Measurements from ENCODE around the gene JAG2. TPM values are rescaled to one million over a fixed set of nuclear protein-coding genes. Genes with fewer than 3 reads are reported as not detected.

Gene JAG2
- polyA plus RNA-seq, 1 experiment, result 0.22 TPM

DNA sequence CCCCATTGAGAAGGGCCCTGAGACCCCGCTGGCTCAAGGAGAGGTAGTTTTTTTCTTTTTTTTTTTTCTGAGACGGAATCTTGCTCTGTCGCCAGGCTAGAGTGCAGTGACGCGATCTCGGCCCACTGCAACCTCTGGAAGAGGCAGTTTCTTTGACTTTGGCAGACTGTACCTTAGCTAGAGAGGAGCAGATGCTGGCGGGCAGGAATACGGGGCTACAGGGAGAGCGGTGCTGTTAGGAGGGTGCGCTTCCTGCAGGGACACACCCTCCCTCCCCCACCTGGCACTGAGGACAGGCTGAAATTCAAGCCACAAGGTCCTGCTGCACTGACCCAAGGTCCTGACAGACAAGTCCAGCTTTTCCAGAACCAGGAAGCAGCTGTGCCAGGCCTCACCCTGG, 44.8 kb upstream of the JAG2 start:
- no peak overlapping the region for H3K27ac ChIP-seq (ENCODE audit: low read depth, low read length)
- TF ChIP-seq, protein P1, sequence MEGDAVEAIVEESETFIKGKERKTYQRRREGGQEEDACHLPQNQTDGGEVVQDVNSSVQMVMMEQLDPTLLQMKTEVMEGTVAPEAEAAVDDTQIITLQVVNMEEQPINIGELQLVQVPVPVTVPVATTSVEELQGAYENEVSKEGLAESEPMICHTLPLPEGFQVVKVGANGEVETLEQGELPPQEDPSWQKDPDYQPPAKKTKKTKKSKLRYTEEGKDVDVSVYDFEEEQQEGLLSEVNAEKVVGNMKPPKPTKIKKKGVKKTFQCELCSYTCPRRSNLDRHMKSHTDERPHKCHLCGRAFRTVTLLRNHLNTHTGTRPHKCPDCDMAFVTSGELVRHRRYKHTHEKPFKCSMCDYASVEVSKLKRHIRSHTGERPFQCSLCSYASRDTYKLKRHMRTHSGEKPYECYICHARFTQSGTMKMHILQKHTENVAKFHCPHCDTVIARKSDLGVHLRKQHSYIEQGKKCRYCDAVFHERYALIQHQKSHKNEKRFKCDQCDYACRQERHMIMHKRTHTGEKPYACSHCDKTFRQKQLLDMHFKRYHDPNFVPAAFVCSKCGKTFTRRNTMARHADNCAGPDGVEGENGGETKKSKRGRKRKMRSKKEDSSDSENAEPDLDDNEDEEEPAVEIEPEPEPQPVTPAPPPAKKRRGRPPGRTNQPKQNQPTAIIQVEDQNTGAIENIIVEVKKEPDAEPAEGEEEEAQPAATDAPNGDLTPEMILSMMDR (IDR thresholded peaks at IDR 0.05; ENCODE audit: low read depth, low read length), result no peak

DNA sequence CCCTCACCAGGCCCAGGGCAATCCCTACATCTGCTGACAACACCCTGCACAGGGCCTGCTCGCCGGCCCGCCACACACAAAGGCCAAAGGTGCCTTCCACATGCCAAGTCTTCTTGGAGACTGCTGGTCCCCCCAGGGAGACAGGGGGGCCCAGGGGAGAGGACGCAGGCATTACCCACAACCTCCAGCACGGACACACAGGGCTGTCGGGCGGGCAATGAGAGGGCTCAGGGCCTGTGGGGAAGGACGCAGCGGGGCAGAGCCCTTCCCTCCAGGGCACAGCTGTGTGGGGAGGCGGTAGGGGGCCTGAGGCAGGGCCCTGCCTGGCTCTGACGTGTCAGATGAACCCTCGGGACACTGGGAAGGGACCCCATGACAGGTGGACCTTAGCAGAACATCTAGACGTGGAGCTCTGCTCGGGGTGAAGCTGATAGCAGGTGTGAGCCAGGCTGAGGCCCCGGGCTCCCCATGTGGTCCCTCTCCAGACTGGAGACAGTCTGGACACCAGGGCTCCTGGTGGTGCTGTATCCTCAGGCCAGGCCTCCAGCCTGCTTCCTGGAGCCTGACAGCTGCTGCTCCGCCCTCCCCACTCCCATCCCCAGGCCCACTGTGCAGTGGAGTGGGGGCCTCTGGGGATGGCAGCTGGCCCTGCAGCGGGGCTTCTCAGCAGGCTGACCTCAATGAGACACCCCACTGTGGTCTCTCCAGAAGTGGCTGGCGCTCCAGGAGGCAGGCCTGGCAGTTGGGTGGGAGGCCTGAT, 44.1 kb upstream of the JAG2 start:
- Histone ChIP-seq H3K4me3 (ENCODE audit: low read depth, low read length) (no peak overlapping the region), H3K27ac (ENCODE audit: low read depth, low read length) (no peak overlapping the region), H3K27me3 (ENCODE audit: control insufficient read depth, insufficient read depth, low read length) (no peaks in the 10 kb centered on the region), H3K9me3 (ENCODE audit: control insufficient read depth, insufficient read depth, low read length) (peaks cover 3% of the 10 kb centered on the region; the same call in 1 of the 2 replicates)
- POLR2A ChIA-PET, result interaction anchor here (1.1 kb wide), 1 partner anchor 35 kb away, joined by 4 read pairs; the partner anchor contains the start of gene BTBD6
- TF ChIP-seq, protein P1 (IDR thresholded peaks at IDR 0.05; ENCODE audit: low read depth, low read length), result no peak
- DNase-seq (ENCODE audit: low read depth, low spot score), result no peak
- CTCF ChIA-PET, result no interaction called here

More for the DNA sequence above, 44.8 kb upstream of the JAG2 start:
- no peak overlapping the region for H3K4me3 ChIP-seq (ENCODE audit: low read depth, low read length)
- H3K27me3 ChIP-seq (ENCODE audit: control insufficient read depth, insufficient read depth, low read length), result no peaks in the 10 kb centered on the region
- no peak for DNase-seq (ENCODE audit: low read depth, low spot score)
- peaks cover 3% of the 10 kb centered on the region; the same call in 1 of the 2 replicates for H3K9me3 ChIP-seq (ENCODE audit: control insufficient read depth, insufficient read depth, low read length)
- ChIA-PET CTCF (no interaction called here), POLR2A (interaction anchor here (1.1 kb wide), 1 partner anchor 35 kb away, joined by 4 read pairs; the partner anchor contains the start of gene BTBD6)

DNA sequence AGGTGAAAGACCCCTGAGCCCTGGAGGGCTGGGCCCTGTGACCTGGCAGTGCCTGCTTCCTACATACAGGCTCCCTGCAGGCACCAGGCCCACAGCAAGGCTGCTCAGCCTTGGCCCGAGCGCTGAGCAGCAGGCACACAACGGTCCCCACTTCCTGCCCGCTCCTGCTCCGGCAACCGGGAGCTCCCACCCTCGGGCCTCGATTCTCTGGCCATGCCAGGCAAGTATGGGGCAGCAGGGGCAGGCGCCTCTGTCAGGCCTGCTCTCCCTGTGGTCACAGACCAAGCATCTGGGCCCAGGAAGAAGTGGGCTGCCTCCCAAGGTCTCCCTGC, 43.1 kb upstream of the JAG2 start:
- Histone ChIP-seq H3K27me3 (ENCODE audit: control insufficient read depth, insufficient read depth, low read length) (no peaks in the 10 kb centered on the region), H3K4me3 (ENCODE audit: low read depth, low read length) (no peak overlapping the region), H3K9me3 (ENCODE audit: control insufficient read depth, insufficient read depth, low read length) (peaks cover 3% of the 10 kb centered on the region; the same call in 1 of the 2 replicates), H3K27ac (ENCODE audit: low read depth, low read length) (no peak overlapping the region)
- no peak for DNase-seq (ENCODE audit: low read depth, low spot score)
- TF ChIP-seq, protein P1 (IDR thresholded peaks at IDR 0.05; ENCODE audit: low read depth, low read length), result no peak
- ChIA-PET POLR2A (no interaction called here), CTCF (interaction anchor here (1.0 kb wide), 1 partner anchor 9 kb away, joined by 3 read pairs; no protein-coding TSS in a partner anchor)

DNA sequence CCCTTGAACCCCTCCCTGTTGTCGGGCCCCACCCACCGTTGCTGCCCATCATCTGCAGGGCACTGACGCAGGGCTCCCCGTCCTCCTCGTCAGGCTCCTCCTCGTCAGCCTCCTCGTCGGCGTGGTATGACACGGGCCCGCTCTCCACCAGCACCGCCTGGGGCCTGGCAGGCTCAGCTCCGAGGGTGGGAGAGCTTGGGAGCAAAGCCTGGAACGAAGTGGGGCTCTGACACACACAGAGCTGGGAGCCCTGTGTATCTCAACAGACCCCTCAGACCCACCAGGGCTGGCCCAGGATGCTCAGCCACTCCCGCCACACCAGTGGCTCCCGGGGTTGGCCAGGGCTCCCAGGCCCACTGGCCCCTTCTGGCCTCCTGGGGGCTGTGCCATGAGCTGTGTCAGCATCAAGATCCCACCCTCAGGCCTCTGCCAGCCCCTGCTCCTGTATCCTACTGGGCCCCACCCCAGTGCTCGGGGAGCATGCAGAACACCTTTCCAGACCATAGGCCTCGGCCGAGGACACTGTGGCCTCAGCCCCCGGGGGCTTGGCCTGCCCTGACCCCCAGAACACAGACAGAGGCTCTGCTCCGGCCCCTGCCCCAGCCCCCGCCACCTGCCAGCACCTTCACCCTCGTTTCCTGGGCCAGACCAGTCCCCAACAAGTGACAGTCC, 42.6 kb upstream of the JAG2 start:
- no peak overlapping the region for H3K27ac ChIP-seq (ENCODE audit: low read depth, low read length)
- H3K9me3 ChIP-seq (ENCODE audit: control insufficient read depth, insufficient read depth, low read length), result no peaks in the 10 kb centered on the region; the same call in 1 of the 2 replicates
- ChIA-PET CTCF (interaction anchor here (1.0 kb wide), 1 partner anchor 8 kb away, joined by 3 read pairs; no protein-coding TSS in a partner anchor), POLR2A (no interaction called here)
- no peak for DNase-seq (ENCODE audit: low read depth, low spot score)
- no peaks in the 10 kb centered on the region for H3K27me3 ChIP-seq (ENCODE audit: control insufficient read depth, insufficient read depth, low read length)
- TF ChIP-seq, protein P1 (IDR thresholded peaks at IDR 0.05; ENCODE audit: low read depth, low read length), result no peak
- H3K4me3 ChIP-seq (ENCODE audit: low read depth, low read length), result no peak overlapping the region
